Common myeloid progenitor, CD34-positive (primary cell): Measurements from ENCODE around the gene MYOM3.
A peak's percentile ranks its signal among the peaks of the same experiment; 100 is the strongest.

Experiments
- CTCF ChIA-PET: fragments of 350-600 bp; sonication (Branson Sonifier 250); formaldehyde crosslinking; loops from one replicate; lab custom pipeline; 2021; ENCODE audit warnings: antibody characterized with exemption; lab: Charles Lee
- POLR2A ChIA-PET: fragments of 350-600 bp; sonication (Branson Sonifier 250); formaldehyde crosslinking; loops from one replicate; lab custom pipeline; 2021; ENCODE audit warnings: antibody characterized with exemption; lab: Charles Lee
- DNase-seq, 3 donors: peaks; one replicate each; pipeline versions ENCODE4 v3.0.0 to v3.0.0-alpha.2; 2013
- H3K27ac ChIP-seq, 2 experiments: 1 replicate in 1 of 2; 2 replicates in 1 of 2; pipeline ENCODE4 v1.7.0; 2013; ENCODE audit warnings: inconsistent platforms in 2 of 2, low read length in 2 of 2, mild to moderate bottlenecking in 2 of 2, low read depth in 1 of 2, moderate library complexity in 1 of 2; ENCODE audit not compliant: severe bottlenecking in 2 of 2, insufficient read depth in 1 of 2, poor library complexity in 1 of 2
- H3K27me3 ChIP-seq, 5 experiments: replicated peaks in 2 of 5; 1 replicate in 3 of 5; 2 replicates in 2 of 5; pipeline versions ENCODE4 v1.6.1 to v1.7.0; 2013; ENCODE audit warnings: low read length in 4 of 5, mild to moderate bottlenecking in 2 of 5, moderate library complexity in 2 of 5, inconsistent platforms in 1 of 5; ENCODE audit not compliant: insufficient read depth in 5 of 5, control insufficient read depth in 4 of 5
- H3K36me3 ChIP-seq, 4 experiments: 1 replicate in 2 of 4; 2 replicates in 2 of 4; pipeline versions ENCODE4 v1.6.1 to v1.7.0; 2013; ENCODE audit warnings: low read length in 3 of 4, control low read depth in 1 of 4, mild to moderate bottlenecking in 1 of 4; ENCODE audit not compliant: control insufficient read depth in 4 of 4, insufficient read depth in 4 of 4
- H3K4me1 ChIP-seq, 4 experiments: 1 replicate in 3 of 4; 2 replicates in 1 of 4; pipeline versions ENCODE4 v1.6.1 to v1.7.1; 2013; ENCODE audit warnings: low read length in 3 of 4, mild to moderate bottlenecking in 3 of 4, control low read depth in 1 of 4, inconsistent platforms in 1 of 4, moderate library complexity in 1 of 4; ENCODE audit not compliant: control insufficient read depth in 4 of 4, insufficient read depth in 4 of 4; ENCODE audit errors: control extremely low read depth in 1 of 4
- H3K4me3 ChIP-seq, 7 experiments: 1 replicate in 4 of 7; 2 replicates in 3 of 7; pipeline versions ENCODE4 v1.5.1 to v1.7.0; 2013; ENCODE audit warnings: mild to moderate bottlenecking in 7 of 7, low read length in 6 of 7, moderate library complexity in 6 of 7, inconsistent platforms in 2 of 7, low read depth in 2 of 7, control low read depth in 1 of 7; ENCODE audit not compliant: insufficient read depth in 4 of 7, control insufficient read depth in 1 of 7; ENCODE audit errors: extremely low read depth in 1 of 7
- H3K9me3 ChIP-seq, 5 experiments: 1 replicate in 4 of 5; 2 replicates in 1 of 5; pipeline versions ENCODE4 v1.6.1 to v1.7.1; 2013; ENCODE audit warnings: low read length in 4 of 5, mild to moderate bottlenecking in 2 of 5, inconsistent platforms in 1 of 5, low read depth in 1 of 5, moderate library complexity in 1 of 5; ENCODE audit not compliant: control insufficient read depth in 4 of 5, insufficient read depth in 2 of 5; ENCODE audit errors: control extremely low read depth in 1 of 5
- WGBS: methylation state at CpG from one replicate; pipeline ENCODE4 v1.1.5; 2013; ENCODE audit not compliant: insufficient coverage; 5-methylcytosine and 5-hydroxymethylcytosine counted together

The MYOM3 gene

GRCh38 chr1:24117132-24117531 lies 5.2 kb upstream of the MYOM3 start:
- ChIA-PET POLR2A (no interaction called here), CTCF (interaction anchor here (0.6 kb wide), 1 partner anchor 361 kb away, joined by 3 read pairs; no protein-coding TSS in a partner anchor)
- Histone ChIP-seq H3K9me3 (no peaks in the 10 kb centered on the region), H3K27me3 (peaks cover 0 to 12% (median 7%) of the 10 kb centered on the region in 5 experiments), H3K27ac (no peak overlapping the region), H3K4me1 (peaks cover 0 to 7% (median 4%) of the 10 kb centered on the region in 4 experiments), H3K36me3 (no peaks in the 10 kb centered on the region), H3K4me3 (no peak overlapping the region)
- DNase-seq = no peak
- 100% methylated on average over 2 of the region's 2 CpGs for WGBS

GRCh38 chr1:24114753-24115152 lies 2.8 kb upstream of the MYOM3 start:
- H3K27me3 ChIP-seq = peaks cover 0 to 18% (median 7%) of the 10 kb centered on the region in 5 experiments

GRCh38 chr1:24113641-24114033 lies 1.7 kb upstream of the MYOM3 start:
- WGBS = 86% methylated on average over 6 of the region's 6 CpGs
- no peaks in the 10 kb centered on the region for H3K36me3 ChIP-seq
- DNase-seq = no peak
- CTCF ChIA-PET = interaction anchor here (1.7 kb wide), 1 partner anchor 8 kb away, joined by 4 read pairs; no protein-coding TSS in a partner anchor
- peaks cover 0 to 18% (median 7%) of the 10 kb centered on the region in 5 experiments for H3K27me3 ChIP-seq
- no peaks in the 10 kb centered on the region for H3K9me3 ChIP-seq
- POLR2A ChIA-PET = no interaction called here
- peaks cover 0 to 8% (median 7%) of the 10 kb centered on the region in 4 experiments for H3K4me1 ChIP-seq
- no peak overlapping the region for H3K4me3 ChIP-seq
- H3K27ac ChIP-seq = no peak overlapping the region

More at GRCh38 chr1:24114753-24115152, 2.8 kb upstream of the MYOM3 start:
- CTCF ChIA-PET = interaction anchor here (1.7 kb wide), 1 partner anchor 9 kb away, joined by 4 read pairs; no protein-coding TSS in a partner anchor
- POLR2A ChIA-PET = no interaction called here
- 100% methylated on average over 6 of the region's 6 CpGs for WGBS
- no peak for DNase-seq
- no peak overlapping the region for H3K4me3 ChIP-seq
- H3K9me3 ChIP-seq = no peaks in the 10 kb centered on the region
- no peak overlapping the region for H3K27ac ChIP-seq
- peaks cover 0 to 8% (median 7%) of the 10 kb centered on the region in 4 experiments for H3K4me1 ChIP-seq
- no peaks in the 10 kb centered on the region for H3K36me3 ChIP-seq

GRCh38 chr1:24111262-24111995 lies 506 bp downstream of the MYOM3 start:
- WGBS = 91% methylated on average over 18 of the region's 20 CpGs
- ChIA-PET POLR2A (no interaction called here), CTCF (interaction anchor here (0.6 to 2.4 kb wide), 12 partner anchors 9 to 318 kb away, joined by 3 to 11 read pairs (median 4); no protein-coding TSS in a partner anchor)
- H3K9me3 ChIP-seq = no peaks in the 10 kb centered on the region
- DNase-seq = peak in 1 of 3 donors; percentile 7
- peaks cover 0 to 8% (median 7%) of the 10 kb centered on the region in 4 experiments for H3K4me1 ChIP-seq
- H3K36me3 ChIP-seq = no peaks in the 10 kb centered on the region
- H3K27me3 ChIP-seq = peaks cover 0 to 13% (median 7%) of the 10 kb centered on the region in 5 experiments
- no peak overlapping the region for H3K27ac ChIP-seq
- no peak overlapping the region for H3K4me3 ChIP-seq

GRCh38 chr1:24110642-24111261 lies 1.2 kb downstream of the MYOM3 start:
- ChIA-PET POLR2A (no interaction called here), CTCF (interaction anchor here (0.6 to 2.4 kb wide), 9 partner anchors 8 to 317 kb away, joined by 3 to 11 read pairs (median 4); no protein-coding TSS in a partner anchor)
- H3K27ac ChIP-seq = no peak overlapping the region
- WGBS = 94% methylated on average over 13 of the region's 14 CpGs
- no peaks in the 10 kb centered on the region for H3K36me3 ChIP-seq
- no peaks in the 10 kb centered on the region for H3K9me3 ChIP-seq
- peaks cover 0 to 10% (median 3%) of the 10 kb centered on the region in 5 experiments for H3K27me3 ChIP-seq
- H3K4me3 ChIP-seq = no peak overlapping the region
- DNase-seq = no peak
- H3K4me1 ChIP-seq = peaks cover 0 to 8% (median 7%) of the 10 kb centered on the region in 4 experiments

- no peaks in the 10 kb centered on the region for H3K9me3 ChIP-seq
- ChIA-PET CTCF (interaction anchor here (1.3 kb wide), 1 partner anchor 42 kb away, joined by 4 read pairs; no protein-coding TSS in a partner anchor), POLR2A (no interaction called here)
- peaks cover 0 to 8% (median 7%) of the 10 kb centered on the region in 4 experiments for H3K4me1 ChIP-seq
- WGBS = 92% methylated on average over 13 of the region's 15 CpGs
- no peak for DNase-seq
- no peaks in the 10 kb centered on the region for H3K36me3 ChIP-seq
- no peak overlapping the region for H3K4me3 ChIP-seq
- H3K27ac ChIP-seq = no peak overlapping the region
- peaks cover 0 to 10% (median 2%) of the 10 kb centered on the region in 5 experiments for H3K27me3 ChIP-seq
These were observed 2.1 kb downstream of the MYOM3 start for GRCh38 chr1:24109686-24110475.
